IMR-90 (cell line): ENCODE data around the gene RNF212B. TPM values are rescaled to one million over a fixed set of nuclear protein-coding genes. Genes with fewer than 3 reads are reported as not detected.

Source experiments
- ATAC-seq: fragments of 200-7000 bp; cut with Tn5 transposase; 2 replicates; pipeline ENCODE4 v1.9.1; 2020; ENCODE audit warnings: low read depth, mild to moderate bottlenecking, moderate library complexity
- BruUV-seq: library from RNA; stranded (reverse); fragments of 400-500 nt; replicated peaks from 2 replicates; lab custom pipeline; 2021; lab: Mats Ljungman, UMichigan
- CTCF ChIA-PET: fragments of 300-600 bp; formaldehyde crosslinking; extraction: SDS; loops from one replicate; lab custom pipeline; 2021; ENCODE audit warnings: antibody characterized with exemption; lab: Yijun Ruan, JAX
- POLR2A ChIA-PET: fragments of 300-600 bp; sonication (Branson Sonifier 250); formaldehyde crosslinking; loops from one replicate; lab custom pipeline; 2022; ENCODE audit warnings: antibody characterized with exemption; ENCODE audit not compliant: unreplicated experiment; lab: Charles Lee
- DNase-seq: peaks from one replicate; pipeline ENCODE4 v3.0.0; 2013
- H2AFZ ChIP-seq: replicated peaks from 2 replicates; pipeline ENCODE3; 2013; ENCODE audit warnings: low read length, mild to moderate bottlenecking; ENCODE audit not compliant: poor library complexity
- H2AK5ac ChIP-seq: 2 replicates; pipeline ENCODE4 v1.6.1; 2013; ENCODE audit warnings: low read depth, low read length, inconsistent platforms
- H2AK9ac ChIP-seq: replicated peaks from 2 replicates; pipeline ENCODE3; 2013; ENCODE audit warnings: mild to moderate bottlenecking, low read depth, low read length, moderate library complexity; ENCODE audit not compliant: poor library complexity
- H2BK120ac ChIP-seq: 2 replicates; pipeline ENCODE4 v1.6.1; 2013; ENCODE audit warnings: low read depth, low read length, inconsistent platforms
- H2BK15ac ChIP-seq: 3 replicates; pipeline ENCODE4 v1.6.1; 2013; ENCODE audit warnings: low read depth, low read length, inconsistent platforms
- H2BK20ac ChIP-seq: 2 replicates; pipeline ENCODE4 v1.6.1; 2013; ENCODE audit warnings: low read depth, mild to moderate bottlenecking, inconsistent platforms, low read length, moderate library complexity
- H2BK5ac ChIP-seq: 2 replicates; pipeline ENCODE4 v1.6.1; 2013; ENCODE audit warnings: mild to moderate bottlenecking, low read depth, low read length, inconsistent platforms; ENCODE audit not compliant: poor library complexity, severe bottlenecking
- H3K14ac ChIP-seq: replicated peaks from 2 replicates; pipeline ENCODE4 v1.6.1; 2013; ENCODE audit warnings: low read depth, low read length, inconsistent platforms
- H3K18ac ChIP-seq: 2 replicates; pipeline ENCODE4 v1.6.1; 2013; ENCODE audit warnings: low read depth, low read length, control low read depth
- H3K23ac ChIP-seq: 2 replicates; pipeline ENCODE4 v1.6.1; 2013; ENCODE audit warnings: low read depth, low read length, inconsistent platforms
- H3K27ac ChIP-seq: 2 replicates; pipeline ENCODE4 v1.5.1; 2013; ENCODE audit warnings: mild to moderate bottlenecking, control low read depth, low read length; ENCODE audit not compliant: insufficient read depth
- H3K27me3 ChIP-seq: 2 replicates; pipeline ENCODE4 v1.6.1; 2013; ENCODE audit warnings: low read length; ENCODE audit not compliant: control insufficient read depth, insufficient read depth
- H3K36me3 ChIP-seq: 2 replicates; pipeline ENCODE4 v1.6.1; 2013; ENCODE audit warnings: low read length, mixed read lengths; ENCODE audit not compliant: control insufficient read depth, insufficient read depth
- H3K4ac ChIP-seq: 2 replicates; pipeline ENCODE4 v1.6.1; 2013; ENCODE audit warnings: low read depth, low read length, inconsistent platforms
- H3K4me1 ChIP-seq: 2 replicates; pipeline ENCODE4 v1.6.1; 2013; ENCODE audit warnings: low read length, mixed read lengths; ENCODE audit not compliant: control insufficient read depth, insufficient read depth
- H3K4me2 ChIP-seq: 2 replicates; pipeline ENCODE4 v1.6.1; 2013; ENCODE audit warnings: low read depth, mild to moderate bottlenecking, control low read depth, low read length, moderate library complexity
- H3K4me3 ChIP-seq: 2 replicates; pipeline ENCODE4 v1.5.1; 2013; ENCODE audit warnings: low read depth, mild to moderate bottlenecking, control low read depth, low read length, moderate library complexity; ENCODE audit not compliant: insufficient read depth
- H3K56ac ChIP-seq: 2 replicates; pipeline ENCODE4 v1.6.1; 2013; ENCODE audit warnings: low read length, inconsistent platforms; ENCODE audit not compliant: insufficient read depth; ENCODE audit errors: extremely low read depth
- H3K79me1 ChIP-seq, 2 experiments: 2 replicates each; pipeline ENCODE4 v1.6.1; 2013; ENCODE audit warnings: low read length in 2 of 2, inconsistent platforms in 1 of 2, low read depth in 1 of 2
- H3K9ac ChIP-seq: 2 replicates; pipeline ENCODE4 v1.6.1; 2013; ENCODE audit warnings: low read depth, low read length, control low read depth
- H3K9me1 ChIP-seq: 2 replicates; pipeline ENCODE4 v1.6.1; 2013; ENCODE audit warnings: low read length, inconsistent platforms; ENCODE audit not compliant: insufficient read depth
- H3K9me3 ChIP-seq: 2 replicates; pipeline ENCODE4 v1.6.1; 2013; ENCODE audit warnings: low read length; ENCODE audit not compliant: control insufficient read depth, insufficient read depth
- H4K20me1 ChIP-seq: 2 replicates; pipeline ENCODE4 v1.6.1; 2013; ENCODE audit warnings: low read length, inconsistent platforms; ENCODE audit not compliant: insufficient read depth
- H4K5ac ChIP-seq: 2 replicates; pipeline ENCODE4 v1.6.1; 2013; ENCODE audit warnings: mild to moderate bottlenecking, low read depth, low read length, control low read depth
- H4K8ac ChIP-seq, 2 experiments: 2 replicates each; pipeline ENCODE4 v1.6.1; 2013; ENCODE audit warnings: low read depth in 2 of 2, low read length in 2 of 2, control low read depth in 1 of 2, inconsistent platforms in 1 of 2
- H4K91ac ChIP-seq: 2 replicates; pipeline ENCODE4 v1.6.1; 2013; ENCODE audit warnings: low read depth, low read length, inconsistent platforms; ENCODE audit not compliant: insufficient read depth
- CEBPB ChIP-seq: IDR thresholded peaks from 2 replicates; pipeline ENCODE4 v1.6.1; 2012; ENCODE audit warnings: low read depth, low read length, improper control_type of control experiment
- RAD21 ChIP-seq: IDR thresholded peaks from 2 replicates; pipeline ENCODE4 v1.6.1; 2012; ENCODE audit warnings: low read length, improper control_type of control experiment
- SMC3 ChIP-seq: fragments of 150-350 bp; IDR thresholded peaks from 2 replicates; pipeline ENCODE4 v1.6.1; 2016; ENCODE audit warnings: low read depth, mild to moderate bottlenecking, antibody characterized with exemption, low read length, moderate library complexity
- WGBS, 2 experiments: methylation state at CpG; one replicate each; pipeline versions ENCODE4 v1.1.5 to v1.1.7; 2013; ENCODE audit warnings: missing lambda C conversion rate in 2 of 2; ENCODE audit not compliant: insufficient read length in 1 of 2; ENCODE audit errors: extremely low coverage in 2 of 2; 5-methylcytosine and 5-hydroxymethylcytosine counted together
- dilution Hi-C: fragments of 300-500 bp; cut with HindIII; formaldehyde crosslinking; loops from one replicate; pipeline ENCODE4 v1.14.3; 2018; ENCODE audit warnings: low sequenced_read_pairs; ENCODE audit not compliant: unreplicated experiment
- in situ Hi-C: fragments of 300-500 bp; cut with MboI; formaldehyde crosslinking; loops from 3 replicates; pipeline ENCODE4 v1.14.3; 2019; ENCODE audit warnings: low sequenced_read_pairs, inconsistent platforms, mixed read lengths
- intact Hi-C: fragments of 100-400 bp; cut with micrococcal nuclease; formaldehyde crosslinking; loops from 2 replicates; pipeline ENCODE4 v1.10.0; 2022
- polyA plus RNA-seq, 3 experiments: library from polyadenylated mRNA; depleted of rRNA; stranded (reverse); fragments of >200 nt; gene quantifications; 2 replicates each; pipeline ENCODE4 v1.2.3, GENCODE V29; 2012; ENCODE audit warnings: low replicate concordance in 1 of 3
- total RNA-seq: library from RNA; depleted of rRNA; stranded (reverse); fragments of >200 nt; gene quantifications from 2 replicates; pipeline ENCODE4 v1.2.3, GENCODE V29; 2012
- TF ChIP-seq, protein P1 (sequence below): fragments of 150-350 bp; IDR thresholded peaks from 2 replicates; pipeline ENCODE4 v1.6.1; 2016; ENCODE audit warnings: low read depth, mild to moderate bottlenecking, low read length, moderate library complexity, borderline replicate concordance

Gene RNF212B
- total and polyA plus RNA-seq, 2 of the 4 experiments (the other 2 are of a cell fraction), result not detected

DNA sequence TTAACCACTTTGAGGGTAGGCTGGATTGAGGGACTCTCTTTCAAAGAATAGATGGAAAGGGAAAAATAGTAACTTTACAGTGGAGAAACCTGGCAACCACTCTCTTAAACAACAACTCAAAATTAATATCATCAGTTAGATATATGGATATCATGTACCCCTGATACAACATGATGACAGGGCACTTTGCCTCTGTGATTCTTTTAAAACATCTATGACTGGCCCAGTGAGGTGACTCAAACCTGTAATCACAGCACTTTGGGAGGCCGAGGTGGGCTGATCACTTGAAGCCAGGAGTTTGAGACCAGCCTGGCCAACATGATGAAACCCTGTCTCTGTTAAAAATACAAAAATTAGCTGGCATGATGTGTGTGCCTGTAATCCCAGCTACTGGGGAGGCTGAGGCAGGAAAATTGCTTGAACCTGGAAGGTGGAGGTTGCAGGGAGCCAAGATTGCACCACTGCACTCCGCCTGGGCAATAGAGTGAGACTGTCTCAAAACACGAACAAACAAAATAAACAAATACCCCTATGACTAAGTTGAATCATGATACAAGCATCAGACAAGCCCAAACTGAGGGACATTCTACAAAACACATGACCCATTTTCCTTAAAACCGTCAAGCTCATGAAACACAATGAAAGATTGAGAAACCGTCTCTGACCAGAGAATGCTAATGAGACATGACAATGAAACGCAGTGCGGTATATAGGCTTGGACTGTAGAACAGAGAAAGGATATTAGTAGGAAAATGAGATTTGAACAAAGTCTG is 27.9 kb upstream of the RNF212B start:
- Histone ChIP-seq H2BK5ac (no peak overlapping the region), H3K4me1 (no peaks in the 10 kb centered on the region), H3K23ac (no peak overlapping the region), H3K27me3 (peaks cover 6% of the 10 kb centered on the region), H4K91ac (no peak overlapping the region), H3K18ac (no peak overlapping the region), H3K79me1 (no peaks in the 10 kb centered on the region), H3K4me2 (no peak overlapping the region), H2AK9ac (no peak overlapping the region), H3K4ac (no peak overlapping the region), H3K27ac (no peak overlapping the region), H4K8ac (no peak overlapping the region), H3K9me3 (no peaks in the 10 kb centered on the region), H2BK20ac (no peak overlapping the region), H3K9me1 (no peaks in the 10 kb centered on the region), H3K56ac (no peak overlapping the region), H4K20me1 (no peaks in the 10 kb centered on the region), H2BK120ac (no peak overlapping the region), H2BK15ac (no peak overlapping the region), H4K5ac (no peak overlapping the region), H2AK5ac (no peak overlapping the region), H3K14ac (no peak overlapping the region), H3K4me3 (no peak overlapping the region), H3K9ac (no peak overlapping the region), H3K36me3 (no peaks in the 10 kb centered on the region), H2AFZ (no peak overlapping the region)
- TF ChIP-seq CEBPB, result peak; percentile 61
- TF ChIP-seq, protein P1, sequence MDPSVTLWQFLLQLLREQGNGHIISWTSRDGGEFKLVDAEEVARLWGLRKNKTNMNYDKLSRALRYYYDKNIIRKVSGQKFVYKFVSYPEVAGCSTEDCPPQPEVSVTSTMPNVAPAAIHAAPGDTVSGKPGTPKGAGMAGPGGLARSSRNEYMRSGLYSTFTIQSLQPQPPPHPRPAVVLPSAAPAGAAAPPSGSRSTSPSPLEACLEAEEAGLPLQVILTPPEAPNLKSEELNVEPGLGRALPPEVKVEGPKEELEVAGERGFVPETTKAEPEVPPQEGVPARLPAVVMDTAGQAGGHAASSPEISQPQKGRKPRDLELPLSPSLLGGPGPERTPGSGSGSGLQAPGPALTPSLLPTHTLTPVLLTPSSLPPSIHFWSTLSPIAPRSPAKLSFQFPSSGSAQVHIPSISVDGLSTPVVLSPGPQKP, result no peak
- TF ChIP-seq RAD21, result no peak
- TF ChIP-seq SMC3, result no peak
- dilution Hi-C loops (no loop called here), in situ Hi-C loops (no loop called here), intact Hi-C loops (no loop called here)
- BruUV-seq, result no TSS peak
- WGBS, 2 experiments, result 74% methylated on average over 3 of the region's 7 CpGs; no CpG with 5 or more reads in 1 of the 2 experiments
- CTCF ChIA-PET, result no interaction called here
- POLR2A ChIA-PET, result interaction anchor here (0.5 kb wide), 1 partner anchor 826 kb away, joined by 4 read pairs; no protein-coding TSS in a partner anchor
- ATAC-seq, result peak; percentile 59
- peak; percentile 50 for DNase-seq
